HG03469 (cell line): ENCODE measurements around the gene PMF1.
"Not testable (repeated sequence)": the region's sequence is repeated elsewhere in the genome, so short reads cannot be mapped to it uniquely, and the experiment has no call there.

Experiments used
- ATAC-seq: cut with Tn5 transposase; IDR thresholded peaks from one replicate; pipeline ENCODE4 v1.9.1; 2021; ENCODE audit warnings: mild to moderate bottlenecking, moderate library complexity, moderate number of reproducible peaks; ENCODE audit not compliant: unreplicated experiment

The PMF1 gene

GRCh38 chr1:156212833-156213643, at the start of gene PMF1:
PMF1 (plus strand) TSS chr1:156213007; CDS start chr1:156213016, 9 bp downstream.
- peak; percentile 68 for ATAC-seq

- no peak for ATAC-seq
Observed at GRCh38 chr1:156163712-156164111, 49.1 kb upstream of the PMF1 start.

GRCh38 chr1:156164125-156164831, 48.5 kb upstream of the PMF1 start:
- no peak for ATAC-seq

GRCh38 chr1:156165083-156165482, 47.7 kb upstream of the PMF1 start:
- ATAC-seq, result no peak

- no peak for ATAC-seq
Observed at GRCh38 chr1:156167536-156167935, 45.3 kb upstream of the PMF1 start.

- no peak for ATAC-seq
Observed at GRCh38 chr1:156172696-156173470, 39.9 kb upstream of the PMF1 start.

- no peak for ATAC-seq
Observed at GRCh38 chr1:156176610-156177210, 36.1 kb upstream of the PMF1 start.

- no peak for ATAC-seq
Observed at GRCh38 chr1:156177919-156178654, 34.7 kb upstream of the PMF1 start.

- ATAC-seq, result no peak
Observed at GRCh38 chr1:156180471-156180870, 32.3 kb upstream of the PMF1 start.

GRCh38 chr1:156181391-156181924, 31.3 kb upstream of the PMF1 start:
- not testable (repeated sequence) for ATAC-seq

- ATAC-seq, result not testable (repeated sequence)
Observed at GRCh38 chr1:156182010-156182779, 30.6 kb upstream of the PMF1 start.

GRCh38 chr1:156186347-156187177, 26.2 kb upstream of the PMF1 start:
- not testable (repeated sequence) for ATAC-seq

GRCh38 chr1:156190265-156190664, 22.5 kb upstream of the PMF1 start:
- ATAC-seq, result not testable (repeated sequence)

GRCh38 chr1:156191292-156191964, 21.4 kb upstream of the PMF1 start:
- no peak for ATAC-seq

- ATAC-seq, result no peak
Observed at GRCh38 chr1:156193208-156193487, 19.7 kb upstream of the PMF1 start.

- peak; percentile 88 for ATAC-seq
Observed at GRCh38 chr1:156193488-156194299, 19.1 kb upstream of the PMF1 start, which contains the start of gene SLC25A44. SLC25A44 (plus strand) TSS chr1:156194104; CDS start chr1:156199848, 5,744 bp downstream.

GRCh38 chr1:156194300-156194652, 18.5 kb upstream of the PMF1 start:
- ATAC-seq, result no peak
